GM18507 (cell line): Measurements from ENCODE around the gene SLC1A2.

Experiments used
- DNase-seq: peaks from one replicate; pipeline ENCODE4 v3.0.0; 2011; ENCODE audit warnings: low read depth; ENCODE audit not compliant: insufficient read length; ENCODE audit errors: extremely low spot score
- FAIRE-seq: peaks from 2 replicates; lab custom pipeline; 2011; peaks lifted over from hg19 to GRCh38; lab: Jason Lieb, UNC

SLC1A2 gene

GRCh38 chr11:35414776-35415175 is 4.6 kb downstream of the SLC1A2 start:
- FAIRE-seq (no peak), DNase-seq (no peak)

GRCh38 chr11:35414311-35414710 is 5.0 kb downstream of the SLC1A2 start:
- FAIRE-seq (no peak), DNase-seq (no peak)

GRCh38 chr11:35413598-35413997 is 5.8 kb downstream of the SLC1A2 start:
- FAIRE-seq (no peak), DNase-seq (no peak)

DNA sequence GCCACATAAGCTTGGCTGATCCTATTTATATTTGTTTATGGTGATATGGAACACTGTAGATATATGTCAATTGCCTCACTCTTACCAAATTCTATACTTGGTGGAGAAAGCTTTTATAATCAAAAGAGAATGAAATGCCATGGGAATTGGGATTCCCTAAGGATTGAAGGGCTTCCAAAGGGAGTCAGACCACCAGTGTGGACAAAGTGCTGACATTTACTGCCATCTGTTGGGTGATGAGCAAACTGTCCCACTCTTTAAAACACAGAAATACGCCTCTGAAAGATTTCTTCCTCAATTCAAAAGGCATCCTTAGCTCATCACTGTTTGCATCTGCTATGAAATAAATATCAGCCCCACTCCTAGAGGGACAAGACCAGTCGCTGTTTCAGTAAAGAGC is 7.1 kb downstream of the SLC1A2 start:
- DNase-seq: no peak
- FAIRE-seq: peak; percentile 12

DNA sequence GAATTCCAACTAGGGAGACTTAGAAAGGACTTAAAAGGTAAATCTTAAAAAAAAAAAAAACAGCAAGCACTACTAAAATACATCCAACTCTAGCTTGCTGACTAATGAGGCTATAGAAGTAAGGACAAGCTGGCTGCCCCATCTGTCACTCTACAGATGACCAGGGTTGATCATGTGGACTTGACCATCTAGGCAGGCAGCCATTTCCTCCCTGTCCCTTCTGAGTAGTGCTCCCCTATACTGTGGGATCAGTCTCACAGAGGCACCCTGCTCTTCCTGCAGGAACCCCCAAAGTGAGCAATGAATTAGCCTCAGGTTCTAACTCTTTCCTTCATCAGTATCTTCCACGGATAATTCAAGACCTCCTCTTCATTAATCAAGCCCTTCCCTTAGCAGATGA is 12.3 kb downstream of the SLC1A2 start:
- DNase-seq (no peak), FAIRE-seq (no peak)

- FAIRE-seq (no peak), DNase-seq (no peak)
Measured at GRCh38 chr11:35404388-35404775, 15.0 kb downstream of the SLC1A2 start.

DNA sequence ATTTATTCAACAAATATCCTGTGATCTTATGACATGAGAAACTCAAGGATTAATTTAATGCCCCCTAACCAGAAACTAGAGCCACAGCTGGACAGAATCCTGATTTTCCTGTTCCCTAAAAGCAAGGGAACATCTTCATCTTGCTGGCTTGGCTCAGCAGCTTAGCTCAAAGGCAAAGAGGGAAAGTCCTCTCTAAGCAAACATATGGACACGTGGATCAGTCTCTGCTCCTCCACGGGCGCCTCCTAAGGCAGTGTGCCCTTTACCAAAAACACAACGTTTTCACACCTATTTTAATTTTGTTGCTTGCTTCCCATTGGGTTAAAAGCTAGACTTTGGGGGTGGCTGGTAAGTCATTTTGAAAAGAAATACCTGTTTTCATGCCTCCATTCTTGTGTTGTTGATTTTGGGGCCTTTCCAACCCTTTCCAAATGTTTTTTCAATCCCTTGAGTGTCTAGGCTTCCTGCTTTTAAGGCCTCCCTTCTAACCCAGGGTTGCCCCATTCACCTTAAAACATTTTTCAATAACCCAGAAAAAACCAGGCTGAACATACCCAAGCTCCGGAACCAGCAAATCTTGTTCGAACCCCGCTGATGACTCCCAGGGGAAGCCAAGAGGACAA is 15.5 kb downstream of the SLC1A2 start:
- DNase-seq: no peak
- no peak for FAIRE-seq

GRCh38 chr11:35402751-35403660 is 16.4 kb downstream of the SLC1A2 start:
- DNase-seq (no peak), FAIRE-seq (no peak)

DNA sequence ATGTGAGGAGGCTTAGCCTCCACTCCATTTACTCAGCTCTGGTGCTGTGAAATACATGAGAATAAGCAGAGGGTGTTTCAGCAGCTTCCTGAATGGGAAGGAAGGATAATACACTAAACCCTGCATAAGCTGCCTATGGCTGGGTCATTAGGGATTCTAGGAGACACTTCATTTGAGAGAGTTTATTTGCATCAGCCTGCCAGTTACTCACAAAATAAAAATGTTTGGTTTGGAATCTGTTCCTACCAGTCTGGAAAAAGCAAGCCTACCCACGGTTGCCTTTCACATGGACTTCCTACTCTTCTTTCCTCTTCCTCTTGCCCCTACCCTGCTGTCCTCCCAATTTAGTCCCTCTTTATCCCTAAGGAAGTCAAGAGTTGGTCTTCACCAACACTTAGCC is 20.5 kb downstream of the SLC1A2 start:
- FAIRE-seq (no peak), DNase-seq (no peak)

GRCh38 chr11:35394941-35395340 is 24.4 kb downstream of the SLC1A2 start:
- DNase-seq (no peak), FAIRE-seq (no peak)

GRCh38 chr11:35393098-35393497 is 26.3 kb downstream of the SLC1A2 start:
- FAIRE-seq: no peak
- no peak for DNase-seq

DNA sequence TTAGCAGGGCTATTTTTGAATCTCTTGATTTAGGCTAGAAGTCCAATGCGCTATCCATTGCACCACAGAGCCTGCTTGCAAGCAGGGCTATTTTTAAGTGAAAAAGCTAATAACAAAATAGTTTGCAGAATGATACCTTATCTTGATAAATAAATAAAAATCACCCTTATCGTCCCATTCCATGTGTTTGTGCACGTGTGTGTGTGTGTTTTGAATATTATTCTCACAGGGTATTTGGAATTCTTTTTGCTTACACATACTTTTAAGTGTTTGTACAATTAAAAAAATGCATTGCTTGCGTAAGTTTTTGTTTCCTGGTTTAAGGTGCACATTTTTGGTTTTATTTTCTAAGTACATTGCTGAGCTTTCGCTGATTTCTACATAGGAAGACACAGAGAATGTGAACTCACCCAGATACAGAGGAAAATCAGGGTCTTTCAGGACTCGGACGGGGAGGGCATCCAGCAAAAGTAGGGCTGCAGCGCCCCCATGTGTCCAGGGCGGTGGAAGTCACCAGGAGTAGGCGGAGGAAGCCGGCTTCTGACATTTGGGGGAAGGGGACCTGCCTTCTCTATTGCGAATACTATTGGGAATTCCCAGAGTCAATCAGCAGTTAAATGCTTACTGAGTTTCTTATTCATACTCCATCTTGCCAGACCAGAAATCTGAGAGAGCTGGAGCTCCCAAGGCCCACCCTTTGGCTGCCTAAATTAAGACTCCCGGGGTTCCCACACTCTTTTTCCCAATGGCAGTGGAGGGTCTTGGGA is 27.3 kb downstream of the SLC1A2 start:
- FAIRE-seq: peak; percentile 81
- peak; percentile 54 for DNase-seq

- FAIRE-seq (peak; percentile 74), DNase-seq (no peak)
Measured at GRCh38 chr11:35390737-35391682, 28.3 kb downstream of the SLC1A2 start.

DNA sequence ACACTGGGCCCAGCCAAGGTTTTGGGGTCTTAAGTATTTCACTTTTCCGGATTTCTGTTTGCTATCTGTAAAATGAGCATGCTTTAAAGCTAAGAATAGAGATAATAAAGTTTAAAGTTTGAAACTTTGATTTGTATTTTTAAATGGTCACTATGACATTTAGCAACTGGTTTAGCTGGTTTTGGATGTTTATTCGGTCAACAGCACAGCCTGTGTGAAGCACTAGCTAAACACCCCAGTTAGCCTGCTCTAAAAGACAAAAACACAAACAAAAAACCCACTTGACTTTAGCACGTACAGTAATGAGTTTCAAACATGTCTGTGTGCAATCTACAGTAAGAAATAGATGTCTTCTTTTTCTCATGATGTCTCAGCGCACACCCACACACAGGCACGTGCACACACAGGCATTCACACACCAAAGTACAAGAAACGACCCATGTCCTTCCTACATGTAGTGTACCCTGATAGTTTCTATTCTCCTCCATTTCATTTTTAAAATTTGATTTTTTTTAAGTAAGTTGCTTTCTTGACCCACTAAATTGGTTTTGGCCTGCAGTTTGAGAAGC is 29.4 kb downstream of the SLC1A2 start:
- DNase-seq (no peak), FAIRE-seq (no peak)

GRCh38 chr11:35389112-35389511 is 30.2 kb downstream of the SLC1A2 start:
- FAIRE-seq (no peak), DNase-seq (no peak)

- FAIRE-seq (no peak), DNase-seq (no peak)
Measured at GRCh38 chr11:35388061-35388460, 31.3 kb downstream of the SLC1A2 start.

- no peak for DNase-seq
- no peak for FAIRE-seq
Measured at GRCh38 chr11:35387111-35387982, 32.0 kb downstream of the SLC1A2 start.

DNA sequence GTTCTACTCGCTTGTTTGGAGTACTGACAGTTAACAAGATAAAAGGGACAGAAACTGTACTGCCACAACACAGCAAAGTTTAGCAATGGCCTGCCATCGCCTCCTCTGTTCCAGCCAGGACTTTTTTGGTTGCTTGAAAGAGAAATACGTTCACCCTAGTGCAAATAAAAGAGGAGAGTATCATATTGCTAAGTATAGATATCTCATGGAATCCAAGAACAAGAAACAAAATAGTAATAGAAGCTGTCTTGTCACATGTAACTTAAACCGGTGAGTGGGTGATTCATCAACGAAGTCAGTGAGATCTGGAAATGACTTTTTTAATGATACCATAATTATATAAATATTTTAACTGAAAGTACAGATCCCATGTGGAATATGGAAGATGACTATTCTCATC is 35.4 kb downstream of the SLC1A2 start:
- FAIRE-seq (no peak), DNase-seq (no peak)
